Measurements from ENCODE around the gene SQOR. TPM values are rescaled to one million over a fixed set of nuclear protein-coding genes. Genes with fewer than 3 reads are reported as not detected.

The SQOR gene
- polyA plus RNA-seq, 1 experiment = 74.4 TPM

GRCh38 chr15:45637141-45637540, 2.3 kb downstream of the SQOR start:
- no peaks in the 10 kb centered on the region for H3K27me3 ChIP-seq (ENCODE audit: control insufficient read depth, insufficient read depth, low read length)
- TF ChIP-seq, protein P1, sequence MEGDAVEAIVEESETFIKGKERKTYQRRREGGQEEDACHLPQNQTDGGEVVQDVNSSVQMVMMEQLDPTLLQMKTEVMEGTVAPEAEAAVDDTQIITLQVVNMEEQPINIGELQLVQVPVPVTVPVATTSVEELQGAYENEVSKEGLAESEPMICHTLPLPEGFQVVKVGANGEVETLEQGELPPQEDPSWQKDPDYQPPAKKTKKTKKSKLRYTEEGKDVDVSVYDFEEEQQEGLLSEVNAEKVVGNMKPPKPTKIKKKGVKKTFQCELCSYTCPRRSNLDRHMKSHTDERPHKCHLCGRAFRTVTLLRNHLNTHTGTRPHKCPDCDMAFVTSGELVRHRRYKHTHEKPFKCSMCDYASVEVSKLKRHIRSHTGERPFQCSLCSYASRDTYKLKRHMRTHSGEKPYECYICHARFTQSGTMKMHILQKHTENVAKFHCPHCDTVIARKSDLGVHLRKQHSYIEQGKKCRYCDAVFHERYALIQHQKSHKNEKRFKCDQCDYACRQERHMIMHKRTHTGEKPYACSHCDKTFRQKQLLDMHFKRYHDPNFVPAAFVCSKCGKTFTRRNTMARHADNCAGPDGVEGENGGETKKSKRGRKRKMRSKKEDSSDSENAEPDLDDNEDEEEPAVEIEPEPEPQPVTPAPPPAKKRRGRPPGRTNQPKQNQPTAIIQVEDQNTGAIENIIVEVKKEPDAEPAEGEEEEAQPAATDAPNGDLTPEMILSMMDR (IDR thresholded peaks at IDR 0.05; ENCODE audit: low read depth, low read length) = no peak
- H3K27ac ChIP-seq (ENCODE audit: low read depth, low read length) = peak overlapping the region; percentile 65
- H3K9me3 ChIP-seq (ENCODE audit: control insufficient read depth, insufficient read depth, low read length) = no peaks in the 10 kb centered on the region; the same call in 1 of the 2 replicates
- no peak for DNase-seq (ENCODE audit: low read depth, low spot score)
- POLR2A ChIA-PET = interaction anchor here (1.5 to 1.7 kb wide), 3 partner anchors 33 to 68 kb away, joined by 5 to 9 read pairs (median 6); partner anchors contain the start of gene BLOC1S6
- H3K4me3 ChIP-seq (ENCODE audit: low read depth, low read length) = no peak overlapping the region
- CTCF ChIA-PET = interaction anchor here (0.7 to 11.5 kb wide), 4 partner anchors 69 to 439 kb away, joined by 3 to 78 read pairs (median 8); no protein-coding TSS in a partner anchor

DNA sequence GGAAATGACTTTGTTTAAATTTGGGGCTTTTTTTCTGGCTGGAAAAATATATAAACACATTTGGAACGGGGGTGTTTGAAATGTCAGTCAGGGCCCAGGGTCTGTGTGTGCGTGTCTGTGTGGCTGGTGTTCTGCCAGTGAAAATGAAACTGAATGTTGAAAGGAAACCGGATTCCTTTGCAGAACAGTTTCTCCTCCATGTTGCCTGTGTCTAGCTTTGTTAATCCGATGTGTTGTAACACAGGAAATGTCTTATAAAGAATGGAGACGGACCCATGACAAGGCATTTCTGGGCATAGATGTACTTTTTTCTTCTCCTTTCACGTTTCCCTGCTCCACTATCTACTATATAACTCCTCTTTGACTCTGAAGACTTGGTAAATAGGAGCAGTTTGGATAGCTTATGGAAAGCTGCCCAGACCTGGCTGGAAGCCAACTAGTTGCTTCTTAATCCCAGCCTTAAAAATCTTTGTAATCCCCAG, 2.8 kb downstream of the SQOR start:
- DNase-seq (ENCODE audit: low read depth, low spot score) = peak; percentile 93
- Histone ChIP-seq H3K4me3 (ENCODE audit: low read depth, low read length) (peak overlapping the region; percentile 8), H3K27ac (ENCODE audit: low read depth, low read length) (peak overlapping the region; percentile 93), H3K9me3 (ENCODE audit: control insufficient read depth, insufficient read depth, low read length) (no peaks in the 10 kb centered on the region; the same call in 1 of the 2 replicates), H3K27me3 (ENCODE audit: control insufficient read depth, insufficient read depth, low read length) (no peaks in the 10 kb centered on the region)
- ChIA-PET POLR2A (interaction anchor here (0.6 to 1.7 kb wide), 4 partner anchors 33 to 67 kb away, joined by 3 to 9 read pairs (median 6); partner anchors contain the start of gene BLOC1S6), CTCF (interaction anchor here (0.6 to 11.5 kb wide), 6 partner anchors 23 to 440 kb away, joined by 3 to 78 read pairs (median 4); no protein-coding TSS in a partner anchor)
- TF ChIP-seq, protein P1 (IDR thresholded peaks at IDR 0.05; ENCODE audit: low read depth, low read length) = no peak

DNA sequence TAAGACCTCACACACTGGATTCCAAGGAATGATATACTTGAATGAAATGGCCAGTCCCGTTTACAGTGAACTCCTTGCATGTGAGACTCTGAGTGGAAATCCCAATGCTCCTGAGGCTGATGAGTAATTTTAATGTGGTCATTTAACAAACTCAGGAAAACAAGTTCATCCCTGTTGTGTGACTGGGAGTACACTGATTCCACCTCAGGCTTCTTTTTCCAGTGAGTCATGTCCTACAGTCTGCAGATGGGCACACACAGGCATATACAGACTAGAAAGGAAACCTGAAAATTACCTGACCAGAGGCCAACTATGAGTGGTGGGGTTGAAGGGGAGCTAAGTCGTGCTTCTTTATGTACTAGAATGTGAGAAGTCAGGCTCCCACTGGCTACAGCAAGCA, 5.8 kb downstream of the SQOR start:
- Histone ChIP-seq H3K9me3 (ENCODE audit: control insufficient read depth, insufficient read depth, low read length) (no peaks in the 10 kb centered on the region; the same call in 1 of the 2 replicates), H3K27ac (ENCODE audit: low read depth, low read length) (peak overlapping the region; percentile 80), H3K4me3 (ENCODE audit: low read depth, low read length) (no peak overlapping the region), H3K27me3 (ENCODE audit: control insufficient read depth, insufficient read depth, low read length) (no peaks in the 10 kb centered on the region)
- TF ChIP-seq, protein P1 (IDR thresholded peaks at IDR 0.05; ENCODE audit: low read depth, low read length) = no peak
- POLR2A ChIA-PET = interaction anchor here (0.8 to 1.5 kb wide), 3 partner anchors 30 to 238 kb away, joined by 3 to 17 read pairs (median 4); a partner anchor contains a TSS
- DNase-seq (ENCODE audit: low read depth, low spot score) = peak; percentile 71
- CTCF ChIA-PET = interaction anchor here (3.3 to 11.5 kb wide), 2 partner anchors 65 to 182 kb away, joined by 18 to 78 read pairs; no protein-coding TSS in a partner anchor

- H3K27ac ChIP-seq (ENCODE audit: low read depth, low read length) = peak overlapping the region; percentile 95
- peak; percentile 90 for DNase-seq (ENCODE audit: low read depth, low spot score)
- no peak overlapping the region; the same call in 1 of the 2 replicates for H3K4me3 ChIP-seq (ENCODE audit: low read depth, low read length)
- no peaks in the 10 kb centered on the region; the same call in 1 of the 2 replicates for H3K9me3 ChIP-seq (ENCODE audit: control insufficient read depth, insufficient read depth, low read length)
- TF ChIP-seq, protein P1 (IDR thresholded peaks at IDR 0.05; ENCODE audit: low read depth, low read length) = peak; percentile 16; the same call in 1 of the 2 replicates
- ChIA-PET POLR2A (interaction anchor here (0.5 to 1.6 kb wide), 8 partner anchors 24 to 486 kb away, joined by 3 to 17 read pairs (median 4); partner anchors contain the start of gene BLOC1S6), CTCF (interaction anchor here (0.9 to 11.5 kb wide), 3 partner anchors 64 to 436 kb away, joined by 3 to 78 read pairs (median 18); no protein-coding TSS in a partner anchor)
- H3K27me3 ChIP-seq (ENCODE audit: control insufficient read depth, insufficient read depth, low read length) = no peaks in the 10 kb centered on the region
Observed at GRCh38 chr15:45641374-45641781, 6.5 kb downstream of the SQOR start.
